HG02571 (cell line): Measurements from ENCODE around the gene ATP2C2.
"Not testable (repeated sequence)": the region's sequence is repeated elsewhere in the genome, so short reads cannot be mapped to it uniquely, and the experiment has no call there.

Experiments
- ATAC-seq: cut with Tn5 transposase; IDR thresholded peaks from one replicate; pipeline ENCODE4 v1.9.1; 2021; ENCODE audit warnings: mild to moderate bottlenecking, moderate library complexity; ENCODE audit not compliant: unreplicated experiment

ATP2C2 gene

GRCh38 chr16:84340325-84341040 lies 27.9 kb upstream of the ATP2C2 start:
- no peak for ATAC-seq

GRCh38 chr16:84341528-84342295 lies 26.6 kb upstream of the ATP2C2 start:
- no peak for ATAC-seq

GRCh38 chr16:84343800-84344199 lies 24.5 kb upstream of the ATP2C2 start:
- not testable (repeated sequence) for ATAC-seq

GRCh38 chr16:84344781-84345180 lies 23.6 kb upstream of the ATP2C2 start:
- ATAC-seq = no peak

- no peak for ATAC-seq
Measured at GRCh38 chr16:84347161-84347560, 21.2 kb upstream of the ATP2C2 start.

- no peak for ATAC-seq
Measured at GRCh38 chr16:84348386-84348888, 19.9 kb upstream of the ATP2C2 start.

GRCh38 chr16:84349862-84350684 lies 18.3 kb upstream of the ATP2C2 start:
- ATAC-seq = no peak

- ATAC-seq = no peak
Measured at GRCh38 chr16:84350685-84351400, 17.5 kb upstream of the ATP2C2 start.

- no peak for ATAC-seq
Measured at GRCh38 chr16:84351630-84352029, 16.7 kb upstream of the ATP2C2 start.

- ATAC-seq = no peak
Measured at GRCh38 chr16:84354306-84354705, 14.0 kb upstream of the ATP2C2 start.

- no peak for ATAC-seq
Measured at GRCh38 chr16:84355149-84355548, 13.2 kb upstream of the ATP2C2 start.

- ATAC-seq = no peak
Measured at GRCh38 chr16:84356176-84356575, 12.2 kb upstream of the ATP2C2 start.

- ATAC-seq = no peak
Measured at GRCh38 chr16:84356591-84357116, 11.7 kb upstream of the ATP2C2 start.

- no peak for ATAC-seq
Measured at GRCh38 chr16:84357191-84357651, 11.1 kb upstream of the ATP2C2 start.

- no peak for ATAC-seq
Measured at GRCh38 chr16:84358601-84359295, 9.6 kb upstream of the ATP2C2 start.

GRCh38 chr16:84359326-84359725 lies 9.0 kb upstream of the ATP2C2 start:
- ATAC-seq = no peak

- ATAC-seq = no peak
Measured at GRCh38 chr16:84360170-84360569, 8.2 kb upstream of the ATP2C2 start.

- no peak for ATAC-seq
Measured at GRCh38 chr16:84360748-84361147, 7.6 kb upstream of the ATP2C2 start.

GRCh38 chr16:84361546-84361945 lies 6.8 kb upstream of the ATP2C2 start:
- no peak for ATAC-seq

GRCh38 chr16:84362471-84362941 lies 5.8 kb upstream of the ATP2C2 start:
- no peak for ATAC-seq
